ENCODE data around the gene HPS4.

Gene HPS4

GRCh38 chr22:26522592-26522991 is 39.0 kb upstream of the HPS4 start:
- Histone ChIP-seq H3K27ac (no peak overlapping the region), H3K4me3 (no peak overlapping the region)
- TF ChIP-seq CTCF (IDR thresholded peaks at IDR 0.05), result no peak
- DNase-seq (ENCODE audit: low spot score), result no peak

GRCh38 chr22:26522012-26522411 is 38.4 kb upstream of the HPS4 start:
- no peak for TF ChIP-seq CTCF (IDR thresholded peaks at IDR 0.05)
- DNase-seq (ENCODE audit: low spot score), result no peak
- Histone ChIP-seq H3K27ac (no peak overlapping the region), H3K4me3 (no peak overlapping the region)

GRCh38 chr22:26517429-26517828 is 33.8 kb upstream of the HPS4 start:
- DNase-seq (ENCODE audit: low spot score), result no peak
- Histone ChIP-seq H3K4me3 (no peak overlapping the region), H3K27ac (no peak overlapping the region)
- no peak for TF ChIP-seq CTCF (IDR thresholded peaks at IDR 0.05)

GRCh38 chr22:26516503-26516902 is 32.9 kb upstream of the HPS4 start:
- no peak overlapping the region for H3K4me3 ChIP-seq
- no peak for TF ChIP-seq CTCF (IDR thresholded peaks at IDR 0.05)
- DNase-seq (ENCODE audit: low spot score), result no peak
- no peak overlapping the region for H3K27ac ChIP-seq

GRCh38 chr22:26515931-26516330 is 32.3 kb upstream of the HPS4 start:
- no peak for TF ChIP-seq CTCF (IDR thresholded peaks at IDR 0.05)
- Histone ChIP-seq H3K4me3 (no peak overlapping the region), H3K27ac (no peak overlapping the region)
- no peak for DNase-seq (ENCODE audit: low spot score)

- no peak overlapping the region for H3K4me3 ChIP-seq
- no peak for DNase-seq (ENCODE audit: low spot score)
- H3K27ac ChIP-seq, result no peak overlapping the region
- no peak for TF ChIP-seq CTCF (IDR thresholded peaks at IDR 0.05)
Observed at GRCh38 chr22:26514419-26515161, 31.0 kb upstream of the HPS4 start.

GRCh38 chr22:26513838-26514237 is 30.3 kb upstream of the HPS4 start:
- no peak for TF ChIP-seq CTCF (IDR thresholded peaks at IDR 0.05)
- Histone ChIP-seq H3K4me3 (no peak overlapping the region), H3K27ac (no peak overlapping the region)
- DNase-seq (ENCODE audit: low spot score), result no peak

All from coronary artery (tissue), 2 donors.